GM18907 (cell line): ENCODE results near the gene PPM1G.

ENCODE experiments used
- ATAC-seq: cut with Tn5 transposase; IDR thresholded peaks from one replicate; pipeline ENCODE4 v1.9.1; 2021; ENCODE audit warnings: mild to moderate bottlenecking, moderate library complexity; ENCODE audit not compliant: unreplicated experiment

Gene PPM1G

DNA sequence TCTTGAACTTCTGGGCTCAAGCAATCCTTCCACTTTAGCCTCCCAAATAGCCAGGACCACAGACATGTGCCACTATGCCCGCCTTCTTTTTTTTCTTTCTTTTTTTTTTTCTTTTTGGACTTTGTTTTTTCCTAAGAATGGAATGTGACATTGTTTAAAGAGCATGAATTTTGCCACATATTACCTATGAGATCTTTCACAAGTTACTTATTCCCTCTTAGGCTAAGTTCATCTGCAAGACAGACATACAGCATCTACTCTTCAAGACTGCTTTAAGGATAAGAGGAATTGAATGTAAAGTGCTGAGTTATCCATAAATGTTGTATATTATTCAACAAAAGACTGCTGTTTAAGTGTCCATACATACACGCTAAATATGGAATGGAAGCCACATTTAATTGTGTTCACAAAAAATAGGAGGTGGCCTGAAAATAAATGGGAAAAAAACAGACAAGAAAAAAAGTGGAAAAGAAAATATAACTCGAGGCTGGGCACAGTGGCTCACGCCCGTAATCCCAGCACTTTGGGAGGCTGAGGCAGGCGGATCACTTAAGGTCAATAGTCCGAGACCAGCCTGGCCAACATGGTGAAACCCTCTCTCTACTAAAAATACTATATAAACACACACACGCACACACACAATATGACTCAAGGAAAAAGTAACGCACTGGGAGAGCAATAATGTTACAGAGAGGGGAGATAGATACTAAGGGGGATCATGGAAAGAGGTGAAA lies 3.2 kb upstream of the PPM1G start:
- ATAC-seq: no peak

DNA sequence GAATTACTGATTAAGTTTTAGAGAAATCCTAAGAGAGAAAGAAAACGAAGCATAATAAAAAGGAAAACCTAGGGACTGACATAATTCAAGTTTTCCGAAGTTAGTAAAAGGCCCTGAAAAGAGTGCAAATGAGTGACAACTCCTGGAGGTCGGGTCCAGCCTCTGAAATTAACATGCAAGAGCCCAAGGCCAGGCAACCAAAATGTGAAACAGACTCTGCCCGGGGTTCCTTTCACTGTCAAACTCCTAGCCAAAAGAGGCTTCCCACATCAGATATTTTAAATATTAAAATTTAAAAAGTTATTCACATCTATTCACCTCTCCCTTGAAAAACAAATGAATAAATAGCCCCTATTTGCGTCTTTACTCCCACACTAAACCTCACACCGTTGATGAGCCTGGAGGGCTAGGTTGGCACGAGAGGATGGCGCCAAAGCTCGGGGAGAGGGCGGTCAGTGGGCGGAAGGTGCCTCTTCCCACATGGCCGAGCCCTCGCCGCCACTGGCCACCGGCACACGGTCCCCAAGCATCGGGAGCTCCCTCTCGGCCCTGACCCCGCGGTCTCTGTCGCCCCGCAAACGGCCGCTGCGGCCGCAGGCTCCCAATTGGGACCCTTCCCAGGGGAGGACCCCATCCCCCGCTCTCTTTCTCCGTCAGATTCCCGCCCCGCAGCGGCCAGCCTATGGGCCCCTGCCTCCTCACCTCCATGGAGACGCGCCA lies 630 bp downstream of the PPM1G start:
- peak; percentile 37 for ATAC-seq

- ATAC-seq: no peak
These were observed 1.4 kb downstream of the PPM1G start for GRCh38 chr2:27407798-27408491.

DNA sequence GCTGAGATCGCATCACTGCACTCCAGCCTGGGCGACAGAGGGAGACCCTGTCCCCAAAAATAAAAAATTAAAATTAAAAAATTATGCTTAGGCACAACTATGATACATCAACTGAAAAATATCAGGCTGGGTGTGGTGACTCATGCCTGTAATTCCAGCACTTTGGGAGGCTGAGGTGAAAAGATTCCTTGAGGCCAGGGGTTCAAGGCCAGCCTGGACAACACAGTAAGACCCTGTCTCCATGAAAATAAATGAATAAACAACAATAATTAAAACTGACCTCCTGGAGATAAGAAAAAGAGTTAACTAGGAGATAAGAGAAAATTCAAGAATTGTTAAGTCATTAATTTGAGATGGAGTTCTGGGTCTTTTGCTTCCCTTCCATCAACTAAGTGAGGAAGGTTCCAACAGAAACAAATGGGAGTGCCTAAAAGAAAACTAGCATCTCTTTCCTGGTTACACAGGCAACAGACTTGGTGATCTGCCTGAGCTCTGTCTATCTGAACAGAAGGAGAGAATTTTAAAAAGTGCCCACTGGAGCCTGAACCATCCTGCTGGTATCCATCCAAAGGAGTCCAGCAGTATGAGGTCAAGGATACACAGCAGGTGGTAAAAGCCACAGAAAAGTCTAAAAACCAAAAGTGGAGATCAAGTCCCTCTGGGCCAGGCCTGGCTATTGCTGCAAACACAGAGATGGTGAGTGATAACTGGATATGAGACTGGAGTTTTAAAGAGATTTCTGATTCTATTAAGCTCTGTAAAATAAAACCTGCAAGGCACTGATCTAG lies 8.8 kb downstream of the PPM1G start:
- no peak for ATAC-seq

- no peak for ATAC-seq
These were observed 10.4 kb downstream of the PPM1G start for GRCh38 chr2:27398962-27399361.

GRCh38 chr2:27393225-27393624 lies 16.2 kb downstream of the PPM1G start:
- no peak for ATAC-seq

DNA sequence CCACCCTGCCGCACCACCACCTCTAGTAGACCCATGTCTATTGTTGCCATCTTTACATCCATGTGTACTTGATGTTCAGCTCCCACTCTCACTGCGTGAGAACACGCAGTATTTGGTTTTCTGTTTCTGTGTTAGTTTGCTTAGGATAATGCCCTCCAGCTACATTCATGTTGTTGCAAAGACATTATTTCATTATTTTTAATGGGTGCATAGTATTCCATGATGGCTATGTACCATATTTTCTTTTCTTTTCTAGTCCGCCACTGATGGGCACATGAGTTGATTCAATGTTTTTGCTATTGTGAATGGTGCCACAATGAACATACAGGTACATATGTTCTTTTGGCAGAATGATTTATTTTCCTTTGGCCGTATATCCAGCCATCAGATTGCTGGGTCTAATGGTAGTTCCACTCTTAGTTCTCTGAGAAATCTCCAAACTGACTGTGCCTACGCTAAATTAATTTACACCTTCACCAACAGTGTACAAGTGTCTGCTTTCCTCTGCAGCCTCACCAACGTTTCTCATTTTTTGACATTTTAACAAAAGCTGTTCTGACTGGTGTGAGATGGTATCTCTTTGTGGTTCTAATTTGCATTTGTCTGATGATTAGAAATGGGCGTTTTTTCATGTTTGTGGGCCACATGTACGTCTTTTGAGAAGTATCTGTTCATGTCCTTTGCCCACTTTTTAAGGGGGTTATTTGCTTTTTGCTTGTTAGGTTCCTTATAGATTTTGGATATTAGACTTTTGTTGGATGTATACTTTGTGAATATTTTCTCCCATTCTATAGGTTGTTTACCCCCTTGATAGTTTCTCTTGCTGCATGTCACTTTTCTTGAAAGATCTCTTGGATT lies 18.3 kb downstream of the PPM1G start:
- no peak for ATAC-seq

GRCh38 chr2:27381577-27382181 lies 27.7 kb downstream of the PPM1G start:
- ATAC-seq: no peak

GRCh38 chr2:27380626-27381545 lies 28.5 kb downstream of the PPM1G start, which contains the start of gene ZNF513:
TSS of gene ZNF513 (minus strand) at chr2:27380734. CDS start at chr2:27380526, 208 bp downstream.
- ATAC-seq: peak; percentile 70

DNA sequence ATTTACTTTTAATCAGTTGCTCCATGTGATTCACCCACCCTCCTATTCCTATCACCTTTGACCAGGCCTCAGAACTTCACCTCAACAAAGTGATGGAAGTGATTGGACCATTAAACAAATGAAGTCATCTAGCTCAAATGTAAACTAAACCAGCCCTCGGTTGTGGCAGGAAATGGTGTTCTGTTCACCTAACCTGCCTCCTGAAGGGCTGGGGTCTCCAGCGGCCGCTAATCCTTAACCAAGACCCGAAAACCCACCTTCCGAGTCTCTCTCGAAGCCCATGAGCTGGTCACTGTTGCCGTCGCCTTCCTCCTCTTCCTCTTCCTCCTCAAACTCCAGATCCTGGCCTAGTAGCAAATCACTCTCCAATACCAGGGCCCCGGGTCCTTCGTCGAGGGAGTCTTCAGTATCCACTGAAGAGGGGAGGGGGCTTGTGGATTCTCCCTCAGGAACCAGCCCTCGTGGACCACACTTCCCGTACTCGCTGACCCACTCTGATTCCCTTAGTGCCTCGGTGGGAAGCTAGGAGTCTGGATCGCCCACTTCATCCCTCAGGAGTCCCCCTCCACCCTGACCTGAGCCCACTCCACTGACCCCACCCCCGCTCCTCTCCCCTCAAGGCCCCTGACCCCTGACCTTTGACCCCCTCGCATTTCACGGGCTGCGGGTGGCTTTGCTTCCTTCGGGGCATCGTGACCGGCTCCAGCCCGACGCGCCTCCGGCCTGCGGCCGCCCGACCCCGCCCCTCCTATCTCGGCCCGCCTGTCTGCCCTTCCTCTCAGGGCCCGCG lies 29.4 kb downstream of the PPM1G start:
- ATAC-seq: no peak

DNA sequence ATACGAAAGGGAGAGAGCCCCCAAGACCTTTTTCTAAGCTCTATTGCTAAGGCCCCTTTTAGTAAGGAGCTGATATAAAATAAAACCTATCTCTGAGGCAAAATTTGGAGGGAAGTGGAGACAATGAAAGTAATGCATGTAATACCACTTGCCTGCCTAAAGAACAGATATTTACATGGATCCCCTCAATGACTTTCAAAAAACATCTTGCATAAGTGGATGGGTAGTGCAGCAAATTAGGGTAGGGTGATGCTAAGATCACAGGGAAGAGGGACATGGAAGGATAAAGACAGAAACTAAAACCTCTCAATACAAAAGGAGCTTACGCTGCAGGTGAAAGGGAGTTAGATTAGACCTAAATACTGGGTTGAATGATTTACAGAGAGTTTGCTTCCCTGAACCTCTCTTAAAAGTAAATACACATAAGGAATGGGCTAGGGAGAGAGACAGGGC lies 30.0 kb downstream of the PPM1G start:
- no peak for ATAC-seq

GRCh38 chr2:27378809-27379290 lies 30.5 kb downstream of the PPM1G start:
- ATAC-seq: no peak

DNA sequence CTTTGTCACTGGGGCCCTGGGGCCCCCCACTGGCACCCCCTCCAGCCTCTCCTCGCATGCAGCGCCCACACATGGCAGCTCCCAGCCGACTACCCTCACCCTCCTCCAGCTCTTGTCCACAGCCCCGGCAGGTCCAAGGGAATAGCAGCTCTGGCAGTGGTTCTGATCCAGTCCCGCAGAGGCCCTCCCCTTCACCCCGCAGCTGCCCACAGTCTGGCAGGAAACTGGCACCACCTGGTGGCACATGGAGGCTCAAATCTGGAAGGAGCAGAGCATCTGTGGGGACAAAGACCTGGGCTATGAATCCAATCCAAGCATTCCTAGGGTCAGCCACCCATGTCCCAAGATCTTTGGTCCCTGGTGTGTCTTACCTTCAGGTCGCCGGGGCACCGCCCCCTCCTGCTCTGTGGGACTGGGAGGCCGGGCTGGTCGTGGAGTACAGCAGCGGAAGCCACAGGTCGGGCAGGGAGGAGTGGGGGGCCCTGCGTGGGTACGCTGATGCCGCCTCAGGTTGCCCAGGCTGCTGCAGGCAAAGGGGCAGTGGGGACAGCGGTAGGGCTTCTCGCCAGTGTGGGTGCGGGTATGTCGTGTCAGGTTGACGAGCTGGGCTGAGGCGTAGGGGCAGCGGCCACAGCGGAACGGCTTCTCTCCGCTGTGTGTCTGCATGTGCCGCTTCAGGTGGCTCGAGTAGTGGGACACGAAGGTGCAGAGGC lies 31.1 kb downstream of the PPM1G start:
- ATAC-seq: no peak

DNA sequence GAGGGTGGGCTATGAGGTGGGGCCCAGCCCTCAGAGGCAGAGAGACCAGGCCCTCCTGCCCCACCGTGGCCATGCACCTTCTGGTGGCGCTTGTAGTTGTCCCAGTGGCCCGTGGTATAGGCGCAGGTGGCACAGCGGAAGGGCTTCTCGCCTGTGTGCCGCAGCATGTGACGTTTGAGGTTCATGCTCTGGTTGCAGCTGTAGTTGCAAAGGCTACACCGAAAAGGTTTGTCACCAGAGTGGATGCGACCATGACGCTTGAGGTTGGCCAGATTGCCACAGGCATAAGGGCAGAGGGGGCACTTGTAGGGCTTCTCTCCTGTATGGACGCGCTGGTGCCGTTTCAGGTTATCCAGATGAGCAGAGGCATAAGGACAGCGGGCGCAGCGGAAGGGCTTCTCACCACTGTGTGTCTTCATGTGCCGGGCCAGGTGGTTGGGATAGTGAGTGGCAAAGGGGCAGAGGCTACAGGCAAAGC lies 31.7 kb downstream of the PPM1G start:
- no peak for ATAC-seq

GRCh38 chr2:27376866-27377617 lies 32.3 kb downstream of the PPM1G start:
- ATAC-seq: no peak
